Adipose tissue (tissue), 3 donors: ENCODE results near the gene PLAAT2. TPM values are rescaled to one million over a fixed set of nuclear protein-coding genes. Genes with fewer than 3 reads are reported as not detected.
A peak's percentile ranks its signal among the peaks of the same experiment; 100 is the strongest.
"Not testable (repeated sequence)": the region's sequence is repeated elsewhere in the genome, so short reads cannot be mapped to it uniquely, and the experiment has no call there.

Source experiments
- H3K27ac ChIP-seq: one replicate; pipeline ENCODE4 v1.5.1; 2013; ENCODE audit warnings: low read depth, low read length
- WGBS, 3 donors: extraction: QIAGEN DNeasy Blood & Tissue Kit; methylation state at CpG; one replicate each; pipeline ENCODE4 v1.1.7; 2013; 5-methylcytosine and 5-hydroxymethylcytosine counted together
- polyA plus RNA-seq, 3 donors: library from polyadenylated mRNA; stranded (reverse); fragments of 200-250 nt; gene quantifications; one replicate each; pipeline ENCODE4 v1.2.3, GENCODE V29; 2013
- donor health status: healthy with polysubstance abuse.
- donor health status: Bipolar disorder and iron deficiency.
- donor health status: healthy.

PLAAT2 gene
- polyA plus RNA-seq, 3 donors: 0.13 to 1.5 TPM; not detected in 1

DNA sequence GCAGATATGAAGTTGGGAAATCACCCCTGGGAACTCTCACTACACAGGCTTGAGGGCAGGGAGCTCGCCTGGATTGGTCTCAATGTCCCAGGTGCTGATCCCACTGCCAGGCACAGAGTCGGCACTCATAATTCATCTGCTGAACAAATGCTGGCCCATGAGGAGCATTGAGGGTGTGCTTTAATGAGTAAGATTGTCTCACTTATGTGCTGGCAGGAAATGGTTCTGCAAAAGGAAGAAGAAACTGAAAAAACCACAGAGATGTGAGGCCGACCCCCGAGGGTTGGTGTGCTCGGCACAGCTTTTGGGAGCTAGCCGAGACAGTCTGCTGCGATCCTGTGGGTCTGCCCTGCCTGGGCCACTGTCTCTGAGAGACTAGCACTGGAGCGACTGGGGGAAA lies 9.4 kb downstream of the PLAAT2 start:
- 37 to 67% (median 40%) methylated on average over 8 of the region's 8 CpGs for WGBS, 3 donors
- H3K27ac ChIP-seq: no peak overlapping the region

GRCh38 chr11:63552921-63553320 lies 10.3 kb downstream of the PLAAT2 start:
- 77 to 84% (median 79%) methylated on average over 7 of the region's 7 CpGs for WGBS, 3 donors
- H3K27ac ChIP-seq: no peak overlapping the region

GRCh38 chr11:63551889-63552266 lies 11.3 kb downstream of the PLAAT2 start:
- no peak overlapping the region for H3K27ac ChIP-seq

GRCh38 chr11:63551091-63551888 lies 11.9 kb downstream of the PLAAT2 start:
- H3K27ac ChIP-seq: no peak overlapping the region

More at GRCh38 chr11:63551889-63552266, 11.3 kb downstream of the PLAAT2 start:
- WGBS, 3 donors: 79 to 89% (median 80%) methylated on average over 6 of the region's 6 CpGs

DNA sequence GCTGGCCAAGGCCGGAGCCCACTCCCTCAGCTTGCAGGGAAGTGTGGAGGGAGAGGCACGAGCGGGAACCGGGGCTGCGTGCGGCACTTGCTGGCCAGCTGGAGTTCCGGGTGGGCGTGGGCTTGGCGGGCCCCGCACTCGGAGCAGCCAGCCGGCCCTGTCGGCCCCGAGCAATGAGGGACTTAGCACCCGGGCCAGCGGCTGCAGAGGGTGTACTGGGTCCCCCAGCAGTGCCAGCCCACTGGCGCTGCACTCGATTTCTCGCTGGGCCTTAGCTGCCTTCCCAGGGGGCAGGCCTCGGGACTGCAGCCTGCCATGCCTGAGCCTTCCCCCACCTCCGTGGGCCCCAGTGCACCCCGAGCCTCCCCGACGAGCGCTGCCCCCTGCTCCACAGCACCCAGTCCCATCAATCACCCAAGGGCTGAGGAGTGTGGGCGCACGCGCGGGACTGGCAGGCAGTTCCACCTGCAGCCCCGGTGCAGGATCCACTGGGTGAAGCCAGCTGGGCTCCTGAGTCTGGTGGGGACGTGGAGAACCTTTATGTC lies 13.0 kb downstream of the PLAAT2 start:
- WGBS, 3 donors: 91 to 95% (median 95%) methylated on average over 22 to 30 of the region's 31 CpGs
- H3K27ac ChIP-seq: not testable (repeated sequence)

More at GRCh38 chr11:63551091-63551888, 11.9 kb downstream of the PLAAT2 start:
- 62 to 87% (median 72%) methylated on average over 27 of the region's 27 CpGs for WGBS, 3 donors

DNA sequence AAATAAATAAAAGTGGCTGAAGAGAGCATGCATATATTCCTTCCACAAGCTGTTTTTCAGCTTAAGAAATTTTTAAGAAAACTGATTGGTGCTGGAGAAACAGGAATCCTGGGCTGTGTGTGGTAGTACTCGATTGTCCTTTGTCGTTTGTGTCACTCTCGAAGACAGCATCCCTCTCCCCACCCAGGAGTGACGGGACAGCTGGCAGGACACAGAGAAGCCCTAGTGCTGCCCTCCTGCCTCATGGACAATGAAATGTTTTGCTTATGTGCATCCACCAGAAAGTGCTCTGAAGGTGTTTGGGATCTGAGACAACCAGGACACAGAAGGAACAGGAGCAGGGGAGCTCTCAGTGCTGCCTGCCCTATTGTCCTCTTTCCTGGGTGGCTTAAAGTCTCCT lies 13.8 kb downstream of the PLAAT2 start:
- H3K27ac ChIP-seq: no peak overlapping the region
- 92 to 96% (median 94%) methylated on average over 4 of the region's 4 CpGs for WGBS, 3 donors

DNA sequence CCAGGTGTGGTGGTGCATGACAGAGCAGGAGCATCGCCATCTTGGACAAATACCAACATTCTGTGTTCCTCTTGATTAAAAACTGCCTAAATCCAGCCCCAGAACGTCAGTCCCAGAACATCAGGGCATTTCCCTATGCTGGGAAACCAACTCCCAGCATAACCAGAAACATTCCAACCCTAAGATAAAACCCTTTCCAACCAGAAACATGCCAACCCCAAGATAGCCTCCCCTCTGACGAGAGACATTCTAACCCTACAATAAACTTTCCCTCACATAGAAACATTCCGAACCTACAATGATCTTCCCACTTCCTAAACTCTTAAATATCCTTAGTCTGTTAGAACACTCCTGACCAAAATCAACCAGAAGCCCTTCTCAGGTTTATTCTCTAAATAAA lies 15.0 kb downstream of the PLAAT2 start:
- 76 to 85% (median 79%) methylated on average over 4 of the region's 4 CpGs for WGBS, 3 donors
- H3K27ac ChIP-seq: no peak overlapping the region

DNA sequence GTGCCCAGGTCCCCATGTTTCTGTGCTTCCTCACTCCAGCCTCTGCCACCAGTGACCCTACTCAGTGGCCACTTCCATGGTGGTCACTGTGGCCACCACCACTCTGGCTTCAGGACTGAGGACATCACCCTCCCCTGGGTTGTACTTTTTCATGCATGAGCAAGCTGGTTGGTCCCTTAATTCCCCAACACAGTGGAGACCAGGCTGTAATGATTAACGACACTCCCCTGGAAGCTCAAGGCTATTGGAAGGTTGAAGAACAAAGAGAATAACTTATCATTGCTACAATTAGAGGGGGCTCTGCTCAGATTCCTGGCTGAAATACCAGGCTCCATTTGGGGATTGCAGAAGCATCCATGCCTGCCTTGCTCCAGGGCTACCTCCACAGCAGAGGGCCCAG lies 16.1 kb downstream of the PLAAT2 start:
- no peak overlapping the region for H3K27ac ChIP-seq
- 60 to 96% (median 91%) methylated on average over 1 of the region's 1 CpG for WGBS, 3 donors

- H3K27ac ChIP-seq: no peak overlapping the region
- 79 to 93% (median 92%) methylated on average over 2 of the region's 2 CpGs for WGBS, 3 donors
Measured at GRCh38 chr11:63543711-63544110, 19.5 kb downstream of the PLAAT2 start.

GRCh38 chr11:63542506-63542905 lies 20.7 kb downstream of the PLAAT2 start:
- H3K27ac ChIP-seq: not testable (repeated sequence)
- 66 to 83% (median 75%) methylated on average over 2 of the region's 2 CpGs for WGBS, 3 donors

DNA sequence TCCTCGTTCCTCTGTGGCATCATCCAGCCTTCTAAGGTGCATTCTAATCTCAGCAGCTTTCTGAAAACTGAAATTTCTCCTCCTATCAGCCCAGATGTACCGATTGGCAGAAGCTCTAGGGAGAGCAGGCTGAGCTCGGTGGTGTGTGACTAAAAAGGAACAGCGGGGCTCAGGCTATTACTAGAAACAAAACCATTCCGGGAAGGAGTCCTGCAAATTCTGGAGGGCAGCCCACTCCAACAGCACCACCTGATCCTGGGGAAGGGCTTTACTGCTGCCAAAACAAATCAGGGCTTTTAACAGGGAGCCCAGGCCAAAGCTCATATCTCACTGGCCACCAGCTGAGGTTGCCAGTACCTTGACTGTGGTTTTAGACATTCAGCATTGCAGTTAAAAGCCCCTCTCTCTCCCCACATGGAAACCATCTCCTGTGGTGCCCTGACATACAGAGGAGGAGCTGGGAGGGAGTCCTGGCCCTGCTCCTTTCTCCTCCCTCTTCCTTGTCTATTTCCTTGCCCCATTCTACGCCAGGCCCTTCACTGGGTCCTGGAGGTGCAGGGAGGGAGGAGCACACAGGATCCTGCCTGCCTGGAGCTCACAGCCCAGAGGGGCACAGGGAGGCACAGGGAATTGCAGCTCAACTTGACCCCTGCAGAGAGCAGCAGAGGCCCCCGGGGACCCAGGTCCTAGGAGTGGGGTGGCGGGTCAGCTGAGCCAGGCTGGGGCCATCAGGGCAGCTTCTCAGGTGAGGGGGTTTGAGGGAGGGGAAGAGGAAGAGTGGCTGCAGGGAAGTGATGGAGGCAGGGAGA lies 25.7 kb downstream of the PLAAT2 start:
- WGBS, 3 donors: 18 to 31% (median 21%) methylated on average over 7 to 8 of the region's 8 CpGs
- peak overlapping the region; percentile 55 for H3K27ac ChIP-seq

- WGBS, 3 donors: 10 to 36% (median 12%) methylated on average over 10 of the region's 10 CpGs
- H3K27ac ChIP-seq: peak within 1 kb of the TSS; percentile 55
Measured at GRCh38 chr11:63536669-63537292, 26.4 kb downstream of the PLAAT2 start, which contains the start of gene PLAAT4. PLAAT4 (plus strand) TSS chr11:63536808; CDS start chr11:63536869, 61 bp downstream.

DNA sequence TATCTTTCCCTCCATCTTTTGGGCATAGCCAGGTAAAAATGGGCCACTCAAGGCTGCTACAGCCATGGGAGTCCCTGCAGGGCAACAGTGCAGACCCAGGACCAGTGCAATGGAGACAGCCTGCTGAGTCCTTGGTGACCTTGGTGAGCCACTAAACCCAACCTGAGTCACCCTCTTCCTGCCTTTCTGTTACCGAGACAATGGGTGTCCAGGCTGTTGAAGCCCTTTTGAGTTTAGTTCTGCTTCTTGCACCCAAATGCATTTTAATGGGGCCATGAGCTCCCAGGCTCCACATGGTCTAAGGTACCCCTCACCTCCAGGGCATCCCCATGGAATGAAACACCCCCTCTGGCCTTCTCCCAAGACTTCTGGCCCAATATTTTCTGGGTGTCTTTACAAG lies 27.4 kb downstream of the PLAAT2 start:
- H3K27ac ChIP-seq: no peak overlapping the region
- 70 to 94% (median 73%) methylated on average over 1 of the region's 1 CpG for WGBS, 3 donors

DNA sequence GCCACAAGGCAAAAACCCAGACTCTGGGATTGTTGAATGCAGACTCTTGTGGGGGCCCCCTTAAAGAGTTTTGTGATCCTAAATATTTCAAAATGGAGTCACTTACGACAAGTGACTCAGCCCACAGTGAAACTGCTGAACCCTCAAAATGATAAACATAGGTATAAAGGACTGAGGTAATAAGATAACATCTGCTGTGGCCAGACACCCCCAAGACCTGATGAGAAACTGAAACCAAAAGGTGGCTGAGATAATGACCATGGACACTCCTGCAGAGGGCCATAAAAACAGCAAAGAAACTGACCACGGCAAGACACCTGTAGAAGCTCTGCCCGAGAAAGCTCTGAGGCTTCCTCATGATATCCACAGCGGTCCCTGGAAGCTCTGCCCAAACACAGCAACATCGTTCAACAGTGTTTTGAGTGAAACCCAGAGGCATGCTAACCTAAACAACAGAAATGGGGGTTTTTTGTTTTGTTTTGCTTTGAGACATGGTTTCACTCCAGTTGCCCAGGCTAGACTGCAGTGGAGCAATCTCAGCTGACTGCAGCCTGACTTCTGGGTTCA lies 28.2 kb downstream of the PLAAT2 start:
- WGBS, 3 donors: 85 to 97% (median 87%) methylated on average over 5 of the region's 5 CpGs
- no peak overlapping the region for H3K27ac ChIP-seq

DNA sequence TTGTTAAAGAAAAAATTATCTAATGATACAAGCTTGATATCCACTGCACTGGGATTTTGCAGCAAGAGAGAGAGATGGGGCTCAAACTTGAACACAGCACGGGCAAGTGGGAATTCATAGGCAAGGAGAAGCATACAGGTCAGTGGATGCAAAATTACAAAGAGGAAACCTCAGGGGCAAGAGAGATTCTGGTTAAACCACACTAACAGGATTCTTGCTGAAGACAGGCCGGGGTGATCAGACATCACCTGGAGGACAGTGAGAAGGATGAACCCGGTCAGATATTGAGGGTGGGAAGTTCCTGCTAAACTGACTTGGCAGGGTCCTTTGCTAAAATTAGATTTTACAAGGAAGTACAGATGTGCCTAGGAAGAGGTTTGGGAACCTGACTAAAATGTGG lies 29.1 kb downstream of the PLAAT2 start:
- 62 to 79% (median 70%) methylated on average over 3 of the region's 3 CpGs for WGBS, 3 donors
- no peak overlapping the region for H3K27ac ChIP-seq

GRCh38 chr11:63532799-63533475 lies 30.2 kb downstream of the PLAAT2 start:
- 78 to 81% (median 80%) methylated on average over 4 of the region's 4 CpGs for WGBS, 3 donors

GRCh38 chr11:63532117-63532516 lies 31.1 kb downstream of the PLAAT2 start:
- no peak overlapping the region for H3K27ac ChIP-seq
- WGBS, 3 donors: 51 to 87% (median 61%) methylated on average over 2 of the region's 2 CpGs

More at GRCh38 chr11:63532799-63533475, 30.2 kb downstream of the PLAAT2 start:
- no peak overlapping the region for H3K27ac ChIP-seq
